K562 (cell line): ENCODE data around the gene ST6GAL1. TPM values are rescaled to one million over a fixed set of nuclear protein-coding genes. Genes with fewer than 3 reads are reported as not detected.
A peak's percentile ranks its signal among the peaks of the same experiment; 100 is the strongest.

Experiments
- KAT8 ChIP-seq: fragments of 450-650 bp; IDR thresholded peaks from 2 replicates; pipeline ENCODE4 v1.6.1; 2016; ENCODE audit warnings: low read depth, mild to moderate bottlenecking
- KLF6 ChIP-seq: fragments of 250-450 bp; sonication (Bioruptor Pico); IDR thresholded peaks from 2 replicates; pipeline ENCODE4 v1.4.0; 2020; ENCODE audit warnings: mild to moderate bottlenecking, moderate library complexity, borderline replicate concordance
- PHF8 ChIP-seq: fragments of 200-600 bp; sonication (generic); IDR thresholded peaks from 2 replicates; pipeline ENCODE4 v1.6.1; 2012; ENCODE audit warnings: mixed run types, mild to moderate bottlenecking, inconsistent platforms, low read length, moderate library complexity, borderline replicate concordance
- SMARCC2 ChIP-seq: fragments of 450-650 bp; IDR thresholded peaks from 2 replicates; pipeline ENCODE4 v1.6.1; 2017; ENCODE audit warnings: antibody characterized with exemption, moderate library complexity, mild to moderate bottlenecking, low read depth
- SP1 ChIP-seq: sonication (generic); formaldehyde crosslinking; IDR thresholded peaks from 2 replicates; pipeline ENCODE4 v1.8.1; 2022; ENCODE audit warnings: mild to moderate bottlenecking, missing genetic modification reagents
- SRF ChIP-seq, 2 experiments: fragments of 250-450, 450-650 bp in 1 of 2; sonication (Bioruptor Pico) in 1 of 2; sonication (generic) in 1 of 2; formaldehyde crosslinking; IDR thresholded peaks; 2 replicates each; pipeline versions ENCODE4 v1.5.0 to v1.5.1; 2020 to 2022; ENCODE audit warnings: mild to moderate bottlenecking in 1 of 2, missing genetic modification reagents in 1 of 2
- ZNF143 ChIP-seq: sonication (generic); formaldehyde crosslinking; IDR thresholded peaks from 2 replicates; pipeline ENCODE4 v1.9.0; 2022; ENCODE audit warnings: mild to moderate bottlenecking, missing genetic modification reagents
- ZNF224 ChIP-seq: sonication (generic); formaldehyde crosslinking; IDR thresholded peaks from 2 replicates; pipeline ENCODE4 v1.8.0; 2022; ENCODE audit warnings: mild to moderate bottlenecking, missing genetic modification reagents
- ZNF232 ChIP-seq: sonication (generic); formaldehyde crosslinking; IDR thresholded peaks from 2 replicates; pipeline ENCODE4 v1.8.0; 2022; ENCODE audit warnings: mild to moderate bottlenecking, missing genetic modification reagents
- polyA plus RNA-seq, 8 experiments: library from polyadenylated mRNA; depleted of rRNA in 4 of 8; stranded (reverse) in 5 of 8; unstranded in 3 of 8; fragments of >200 nt; fragmentation: Nextera tagmentation in 2 of 8; fragmentation: Illumina TruSeq in 1 of 8; extraction: Ambion mirVana in 2 of 8; extraction: Trizol in 1 of 8; gene quantifications; 2 replicates each; pipeline versions ENCODE4 v1.2.1 to v1.2.3, GENCODE V29; 2011 to 2014; ENCODE audit warnings: inconsistent platforms in 1 of 8, missing spikeins in 1 of 8
- total RNA-seq, 7 experiments: library from RNA; depleted of rRNA in 6 of 7; stranded (reverse); fragments of >200 nt in 6 of 7; fragmentation: Illumina TruSeq in 2 of 7; extraction: Trizol in 2 of 7; gene quantifications; 2 replicates each; pipeline versions ENCODE4 v1.2.1 to v1.2.3, GENCODE V29; 2011 to 2021; ENCODE audit warnings: low replicate concordance in 1 of 7
- TF ChIP-seq, protein P1 (sequence below): fragments of 450-650 bp; formaldehyde crosslinking; conservative IDR thresholded peaks from 2 replicates; pipeline ENCODE4 v1.4.0; 2022; ENCODE audit warnings: mild to moderate bottlenecking, missing genetic modification characterization
- TF ChIP-seq, protein P2 (sequence below): fragments of 250-450 bp; sonication (Bioruptor Pico); IDR thresholded peaks from 2 replicates; pipeline ENCODE4 v1.9.0; 2021; ENCODE audit warnings: mild to moderate bottlenecking, inconsistent platforms
- TF ChIP-seq, protein P3 (sequence below): sonication (generic); formaldehyde crosslinking; IDR thresholded peaks from 2 replicates; pipeline ENCODE4 v1.8.0; 2022; ENCODE audit warnings: mild to moderate bottlenecking, missing genetic modification reagents, borderline replicate concordance
- TF ChIP-seq, protein P4 (sequence below): fragments of 450-650 bp; IDR thresholded peaks from 2 replicates; pipeline ENCODE4 v1.6.1; 2018; ENCODE audit warnings: mild to moderate bottlenecking, low read depth; ENCODE audit not compliant: partially characterized antibody
- TF ChIP-seq, protein P5 (sequence below), 2 experiments: IDR thresholded peaks in 1 of 2; conservative IDR thresholded peaks in 1 of 2; 2 replicates each; pipeline ENCODE4 v1.6.1; 2016; ENCODE audit warnings: low read depth in 2 of 2, mild to moderate bottlenecking in 1 of 2, missing compliant biosample characterization in 1 of 2, missing genetic modification characterization in 1 of 2, moderate library complexity in 1 of 2
- TF ChIP-seq, protein P6 (sequence below): fragments of 250-450 bp; sonication (Bioruptor Pico); IDR thresholded peaks from 2 replicates; pipeline ENCODE4 v1.8.0; 2021; ENCODE audit warnings: borderline replicate concordance, mild to moderate bottlenecking, moderate library complexity; ENCODE audit not compliant: poor library complexity, severe bottlenecking

The ST6GAL1 gene
- total and polyA plus RNA-seq, 9 of the 15 experiments (the other 6 are each of a cell fraction or from before 2014, with no cell fraction given): 31.9 to 145 (median 71.0) TPM

DNA sequence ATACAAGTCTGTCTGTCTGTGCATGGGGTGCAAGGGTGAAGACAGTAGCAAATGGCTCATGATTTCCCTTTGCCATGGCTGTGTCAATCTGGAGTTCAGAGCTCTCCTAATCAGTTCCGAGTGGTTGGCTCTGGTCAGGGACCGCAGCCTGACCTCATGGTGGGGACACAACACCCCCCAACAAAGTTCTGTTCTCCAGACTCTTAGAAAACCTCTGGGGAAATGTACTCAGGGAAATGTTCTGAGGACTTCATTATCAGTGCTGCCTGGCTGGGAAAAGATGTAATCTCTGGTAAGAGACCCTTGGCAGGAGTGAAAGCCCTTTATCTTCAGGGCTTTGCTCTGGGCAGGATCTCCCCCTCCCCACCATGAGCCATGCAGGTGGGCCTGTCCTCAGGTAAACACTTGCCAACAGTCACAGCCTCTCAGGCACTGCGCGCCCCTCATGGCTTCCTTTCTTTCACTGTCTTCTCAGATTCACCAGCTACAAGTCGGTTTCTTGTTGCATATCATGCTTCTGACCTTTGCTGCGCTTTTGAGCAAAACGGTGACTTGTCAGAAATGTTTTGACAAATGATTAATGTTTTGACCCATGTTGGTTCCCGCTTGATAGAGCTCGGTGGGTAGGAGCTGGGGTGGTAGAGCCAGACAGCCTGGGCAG is 95.5 kb downstream of the ST6GAL1 start (continued):
- TF ChIP-seq, protein P1, sequence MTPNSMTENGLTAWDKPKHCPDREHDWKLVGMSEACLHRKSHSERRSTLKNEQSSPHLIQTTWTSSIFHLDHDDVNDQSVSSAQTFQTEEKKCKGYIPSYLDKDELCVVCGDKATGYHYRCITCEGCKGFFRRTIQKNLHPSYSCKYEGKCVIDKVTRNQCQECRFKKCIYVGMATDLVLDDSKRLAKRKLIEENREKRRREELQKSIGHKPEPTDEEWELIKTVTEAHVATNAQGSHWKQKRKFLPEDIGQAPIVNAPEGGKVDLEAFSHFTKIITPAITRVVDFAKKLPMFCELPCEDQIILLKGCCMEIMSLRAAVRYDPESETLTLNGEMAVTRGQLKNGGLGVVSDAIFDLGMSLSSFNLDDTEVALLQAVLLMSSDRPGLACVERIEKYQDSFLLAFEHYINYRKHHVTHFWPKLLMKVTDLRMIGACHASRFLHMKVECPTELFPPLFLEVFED: no peak
- TF ChIP-seq SRF (CRISPR knock-in tag; IDR thresholded peaks at IDR 0.05) (no peak), KAT8 (no peak), SP1 (CRISPR knock-in tag) (no peak), ZNF224 (CRISPR knock-in tag) (no peak), SMARCC2 (no peak), PHF8 (no peak), KLF6 (CRISPR knock-in tag) (no peak), ZNF143 (CRISPR knock-in tag) (no peak), ZNF232 (CRISPR knock-in tag) (no peak)
- TF ChIP-seq, protein P2, sequence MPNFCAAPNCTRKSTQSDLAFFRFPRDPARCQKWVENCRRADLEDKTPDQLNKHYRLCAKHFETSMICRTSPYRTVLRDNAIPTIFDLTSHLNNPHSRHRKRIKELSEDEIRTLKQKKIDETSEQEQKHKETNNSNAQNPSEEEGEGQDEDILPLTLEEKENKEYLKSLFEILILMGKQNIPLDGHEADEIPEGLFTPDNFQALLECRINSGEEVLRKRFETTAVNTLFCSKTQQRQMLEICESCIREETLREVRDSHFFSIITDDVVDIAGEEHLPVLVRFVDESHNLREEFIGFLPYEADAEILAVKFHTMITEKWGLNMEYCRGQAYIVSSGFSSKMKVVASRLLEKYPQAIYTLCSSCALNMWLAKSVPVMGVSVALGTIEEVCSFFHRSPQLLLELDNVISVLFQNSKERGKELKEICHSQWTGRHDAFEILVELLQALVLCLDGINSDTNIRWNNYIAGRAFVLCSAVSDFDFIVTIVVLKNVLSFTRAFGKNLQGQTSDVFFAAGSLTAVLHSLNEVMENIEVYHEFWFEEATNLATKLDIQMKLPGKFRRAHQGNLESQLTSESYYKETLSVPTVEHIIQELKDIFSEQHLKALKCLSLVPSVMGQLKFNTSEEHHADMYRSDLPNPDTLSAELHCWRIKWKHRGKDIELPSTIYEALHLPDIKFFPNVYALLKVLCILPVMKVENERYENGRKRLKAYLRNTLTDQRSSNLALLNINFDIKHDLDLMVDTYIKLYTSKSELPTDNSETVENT (CRISPR knock-in tag): no peak
- TF ChIP-seq, protein P3, sequence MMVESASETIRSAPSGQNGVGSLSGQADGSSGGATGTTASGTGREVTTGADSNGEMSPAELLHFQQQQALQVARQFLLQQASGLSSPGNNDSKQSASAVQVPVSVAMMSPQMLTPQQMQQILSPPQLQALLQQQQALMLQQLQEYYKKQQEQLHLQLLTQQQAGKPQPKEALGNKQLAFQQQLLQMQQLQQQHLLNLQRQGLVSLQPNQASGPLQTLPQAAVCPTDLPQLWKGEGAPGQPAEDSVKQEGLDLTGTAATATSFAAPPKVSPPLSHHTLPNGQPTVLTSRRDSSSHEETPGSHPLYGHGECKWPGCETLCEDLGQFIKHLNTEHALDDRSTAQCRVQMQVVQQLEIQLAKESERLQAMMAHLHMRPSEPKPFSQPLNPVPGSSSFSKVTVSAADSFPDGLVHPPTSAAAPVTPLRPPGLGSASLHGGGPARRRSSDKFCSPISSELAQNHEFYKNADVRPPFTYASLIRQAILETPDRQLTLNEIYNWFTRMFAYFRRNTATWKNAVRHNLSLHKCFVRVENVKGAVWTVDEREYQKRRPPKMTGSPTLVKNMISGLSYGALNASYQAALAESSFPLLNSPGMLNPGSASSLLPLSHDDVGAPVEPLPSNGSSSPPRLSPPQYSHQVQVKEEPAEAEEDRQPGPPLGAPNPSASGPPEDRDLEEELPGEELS (CRISPR knock-in tag): no peak
- TF ChIP-seq, protein P4, sequence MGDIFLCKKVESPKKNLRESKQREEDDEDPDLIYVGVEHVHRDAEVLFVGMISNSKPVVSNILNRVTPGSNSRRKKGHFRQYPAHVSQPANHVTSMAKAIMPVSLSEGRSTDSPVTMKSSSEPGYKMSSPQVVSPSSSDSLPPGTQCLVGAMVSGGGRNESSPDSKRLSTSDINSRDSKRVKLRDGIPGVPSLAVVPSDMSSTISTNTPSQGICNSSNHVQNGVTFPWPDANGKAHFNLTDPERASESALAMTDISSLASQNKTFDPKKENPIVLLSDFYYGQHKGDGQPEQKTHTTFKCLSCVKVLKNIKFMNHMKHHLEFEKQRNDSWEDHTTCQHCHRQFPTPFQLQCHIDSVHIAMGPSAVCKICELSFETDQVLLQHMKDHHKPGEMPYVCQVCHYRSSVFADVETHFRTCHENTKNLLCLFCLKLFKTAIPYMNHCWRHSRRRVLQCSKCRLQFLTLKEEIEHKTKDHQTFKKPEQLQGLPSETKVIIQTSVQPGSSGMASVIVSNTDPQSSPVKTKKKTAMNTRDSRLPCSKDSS: no peak
- TF ChIP-seq, protein P5, sequence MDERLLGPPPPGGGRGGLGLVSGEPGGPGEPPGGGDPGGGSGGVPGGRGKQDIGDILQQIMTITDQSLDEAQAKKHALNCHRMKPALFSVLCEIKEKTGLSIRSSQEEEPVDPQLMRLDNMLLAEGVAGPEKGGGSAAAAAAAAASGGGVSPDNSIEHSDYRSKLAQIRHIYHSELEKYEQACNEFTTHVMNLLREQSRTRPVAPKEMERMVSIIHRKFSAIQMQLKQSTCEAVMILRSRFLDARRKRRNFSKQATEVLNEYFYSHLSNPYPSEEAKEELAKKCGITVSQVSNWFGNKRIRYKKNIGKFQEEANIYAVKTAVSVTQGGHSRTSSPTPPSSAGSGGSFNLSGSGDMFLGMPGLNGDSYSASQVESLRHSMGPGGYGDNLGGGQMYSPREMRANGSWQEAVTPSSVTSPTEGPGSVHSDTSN (CRISPR knock-in tag; IDR thresholded peaks at IDR 0.05; ENCODE audit: low read depth): no peak
- TF ChIP-seq, protein P5 (tag; conservative IDR thresholded peaks at IDR 0.05; ENCODE audit: low read depth): peak; percentile 89
- TF ChIP-seq, protein P6, sequence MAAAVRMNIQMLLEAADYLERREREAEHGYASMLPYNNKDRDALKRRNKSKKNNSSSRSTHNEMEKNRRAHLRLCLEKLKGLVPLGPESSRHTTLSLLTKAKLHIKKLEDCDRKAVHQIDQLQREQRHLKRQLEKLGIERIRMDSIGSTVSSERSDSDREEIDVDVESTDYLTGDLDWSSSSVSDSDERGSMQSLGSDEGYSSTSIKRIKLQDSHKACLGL: no peak
